Measurements from ENCODE around the gene AP2A2. TPM values are rescaled to one million over a fixed set of nuclear protein-coding genes. Genes with fewer than 3 reads are reported as not detected.

AP2A2 gene
- total RNA-seq, 2 donors from 2014 or later = 99.0 to 109 TPM

GRCh38 chr11:1007279-1007678 lies 81.6 kb downstream of the AP2A2 start:
- Histone ChIP-seq H3K9me3 (no peaks in the 10 kb centered on the region), H3K4me1 (ENCODE audit: control insufficient read depth in 1 of 2, low read depth in 2 of 2) (no peaks in the 10 kb centered on the region), H3K27ac (no peak overlapping the region), H3K4me3 (no peak overlapping the region), H3K36me3 (peaks cover 65% of the 10 kb centered on the region), H3K27me3 (replicated peaks; ENCODE audit: insufficient read depth) (no peaks in the 10 kb centered on the region)
- TF ChIP-seq, protein P1, sequence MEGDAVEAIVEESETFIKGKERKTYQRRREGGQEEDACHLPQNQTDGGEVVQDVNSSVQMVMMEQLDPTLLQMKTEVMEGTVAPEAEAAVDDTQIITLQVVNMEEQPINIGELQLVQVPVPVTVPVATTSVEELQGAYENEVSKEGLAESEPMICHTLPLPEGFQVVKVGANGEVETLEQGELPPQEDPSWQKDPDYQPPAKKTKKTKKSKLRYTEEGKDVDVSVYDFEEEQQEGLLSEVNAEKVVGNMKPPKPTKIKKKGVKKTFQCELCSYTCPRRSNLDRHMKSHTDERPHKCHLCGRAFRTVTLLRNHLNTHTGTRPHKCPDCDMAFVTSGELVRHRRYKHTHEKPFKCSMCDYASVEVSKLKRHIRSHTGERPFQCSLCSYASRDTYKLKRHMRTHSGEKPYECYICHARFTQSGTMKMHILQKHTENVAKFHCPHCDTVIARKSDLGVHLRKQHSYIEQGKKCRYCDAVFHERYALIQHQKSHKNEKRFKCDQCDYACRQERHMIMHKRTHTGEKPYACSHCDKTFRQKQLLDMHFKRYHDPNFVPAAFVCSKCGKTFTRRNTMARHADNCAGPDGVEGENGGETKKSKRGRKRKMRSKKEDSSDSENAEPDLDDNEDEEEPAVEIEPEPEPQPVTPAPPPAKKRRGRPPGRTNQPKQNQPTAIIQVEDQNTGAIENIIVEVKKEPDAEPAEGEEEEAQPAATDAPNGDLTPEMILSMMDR (IDR thresholded peaks at IDR 0.05) = no peak
- no peak for DNase-seq (ENCODE audit: low spot score)
- no peak for ATAC-seq (ENCODE audit: insufficient number of reproducible peaks, low FRiP score, low read depth)

GRCh38 chr11:1008001-1008802 lies 82.5 kb downstream of the AP2A2 start:
- H3K27me3 ChIP-seq (replicated peaks; ENCODE audit: insufficient read depth) = no peaks in the 10 kb centered on the region
- TF ChIP-seq, protein P1 (IDR thresholded peaks at IDR 0.05) = no peak
- no peaks in the 10 kb centered on the region for H3K9me3 ChIP-seq
- DNase-seq (ENCODE audit: low spot score) (no peak), ATAC-seq (ENCODE audit: insufficient number of reproducible peaks, low FRiP score, low read depth) (no peak)
- H3K27ac ChIP-seq = no peak overlapping the region
- no peaks in the 10 kb centered on the region for H3K4me1 ChIP-seq (ENCODE audit: control insufficient read depth in 1 of 2, low read depth in 2 of 2)
- H3K4me3 ChIP-seq = no peak overlapping the region
- peaks cover 65% of the 10 kb centered on the region for H3K36me3 ChIP-seq

- TF ChIP-seq, protein P1 (IDR thresholded peaks at IDR 0.05) = no peak
- Histone ChIP-seq H3K27ac (no peak overlapping the region), H3K4me1 (ENCODE audit: control insufficient read depth in 1 of 2, low read depth in 2 of 2) (no peaks in the 10 kb centered on the region), H3K27me3 (replicated peaks; ENCODE audit: insufficient read depth) (no peaks in the 10 kb centered on the region), H3K4me3 (no peak overlapping the region), H3K36me3 (peaks cover 62% of the 10 kb centered on the region), H3K9me3 (no peaks in the 10 kb centered on the region)
- ATAC-seq (ENCODE audit: insufficient number of reproducible peaks, low FRiP score, low read depth) (no peak), DNase-seq (ENCODE audit: low spot score) (no peak)
Measured at GRCh38 chr11:1008803-1009145, 83.1 kb downstream of the AP2A2 start.

- DNase-seq (ENCODE audit: low spot score) = no peak
- Histone ChIP-seq H3K36me3 (peaks cover 58% of the 10 kb centered on the region), H3K27me3 (replicated peaks; ENCODE audit: insufficient read depth) (no peaks in the 10 kb centered on the region), H3K4me3 (no peak overlapping the region), H3K9me3 (no peaks in the 10 kb centered on the region), H3K4me1 (ENCODE audit: control insufficient read depth in 1 of 2, low read depth in 2 of 2) (no peaks in the 10 kb centered on the region), H3K27ac (no peak overlapping the region)
- ATAC-seq (ENCODE audit: insufficient number of reproducible peaks, low FRiP score, low read depth) = no peak
- TF ChIP-seq, protein P1 (IDR thresholded peaks at IDR 0.05) = no peak
Measured at GRCh38 chr11:1009371-1009770, 83.7 kb downstream of the AP2A2 start.

GRCh38 chr11:1009991-1010390 lies 84.3 kb downstream of the AP2A2 start:
- ATAC-seq (ENCODE audit: insufficient number of reproducible peaks, low FRiP score, low read depth) (no peak), DNase-seq (ENCODE audit: low spot score) (no peak)
- TF ChIP-seq, protein P1 (IDR thresholded peaks at IDR 0.05) = no peak
- Histone ChIP-seq H3K9me3 (no peaks in the 10 kb centered on the region), H3K4me3 (no peak overlapping the region), H3K27me3 (replicated peaks; ENCODE audit: insufficient read depth) (no peaks in the 10 kb centered on the region), H3K4me1 (ENCODE audit: control insufficient read depth in 1 of 2, low read depth in 2 of 2) (no peaks in the 10 kb centered on the region), H3K36me3 (peaks cover 58% of the 10 kb centered on the region), H3K27ac (no peak overlapping the region)

Measured in thoracic aorta (tissue), 2 donors.